Measurements from ENCODE around the gene VSIR.

Gene VSIR

DNA sequence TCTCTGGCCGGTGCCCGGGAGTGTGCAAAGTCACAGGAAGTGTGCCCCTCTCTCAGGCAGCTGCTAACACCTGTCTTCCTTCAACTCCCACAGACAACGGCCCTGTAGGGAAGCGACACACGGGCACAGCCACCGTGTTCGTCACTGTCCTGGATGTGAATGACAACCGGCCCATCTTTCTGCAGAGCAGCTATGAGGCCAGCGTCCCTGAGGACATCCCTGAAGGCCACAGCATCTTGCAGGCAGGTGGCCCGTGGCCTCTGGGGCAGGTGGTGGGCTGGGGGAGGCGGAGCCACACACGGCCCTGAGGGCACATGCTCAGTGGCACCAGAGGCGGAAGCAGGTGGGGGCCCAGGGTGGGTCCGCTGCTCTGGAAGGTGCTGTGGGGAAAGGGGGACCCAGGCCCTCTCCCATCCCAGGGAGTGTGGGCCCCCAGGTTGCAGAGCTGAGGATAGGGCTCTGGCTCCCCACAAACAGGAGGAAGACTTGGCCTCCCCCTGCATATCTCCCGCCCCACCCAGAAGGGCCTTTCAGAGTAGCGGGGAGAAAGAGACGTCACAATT, 60.7 kb downstream of the VSIR start:
- DNase-seq (ENCODE audit: low spot score) = no peak

GRCh38 chr10:71712170-71712569, 61.1 kb downstream of the VSIR start:
- DNase-seq (ENCODE audit: low spot score) = no peak

DNA sequence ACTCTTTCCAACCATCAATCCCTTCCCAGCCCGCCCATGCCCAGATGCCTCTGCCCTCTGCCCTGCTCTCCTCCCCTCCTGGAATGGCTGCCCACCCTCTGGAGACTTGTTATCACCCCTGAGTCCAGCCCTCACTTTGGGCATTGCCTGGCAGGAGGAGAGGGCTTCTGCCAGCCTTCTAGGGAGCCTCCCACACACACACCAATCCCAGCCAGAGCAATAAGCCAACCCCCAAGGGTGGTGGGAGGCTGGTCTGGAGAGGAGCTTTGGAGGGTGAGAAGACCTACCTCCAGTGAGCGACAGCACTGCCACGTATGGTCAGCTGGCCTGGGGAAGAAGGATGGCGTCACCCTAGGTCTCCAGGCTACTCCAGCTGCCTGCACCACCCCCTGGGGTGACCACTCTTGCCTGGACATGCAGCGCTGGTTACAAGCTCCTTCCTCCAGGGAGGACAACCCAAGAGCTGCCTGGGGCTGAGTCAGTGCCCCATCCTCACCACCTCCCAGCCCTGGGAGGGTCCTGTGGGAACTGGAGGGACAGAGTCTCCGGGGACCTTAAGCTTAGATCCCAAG, 62.2 kb downstream of the VSIR start:
- DNase-seq (ENCODE audit: low spot score) = no peak

- no peak for DNase-seq (ENCODE audit: low spot score)
These were observed 62.8 kb downstream of the VSIR start for GRCh38 chr10:71710519-71710918.

DNA sequence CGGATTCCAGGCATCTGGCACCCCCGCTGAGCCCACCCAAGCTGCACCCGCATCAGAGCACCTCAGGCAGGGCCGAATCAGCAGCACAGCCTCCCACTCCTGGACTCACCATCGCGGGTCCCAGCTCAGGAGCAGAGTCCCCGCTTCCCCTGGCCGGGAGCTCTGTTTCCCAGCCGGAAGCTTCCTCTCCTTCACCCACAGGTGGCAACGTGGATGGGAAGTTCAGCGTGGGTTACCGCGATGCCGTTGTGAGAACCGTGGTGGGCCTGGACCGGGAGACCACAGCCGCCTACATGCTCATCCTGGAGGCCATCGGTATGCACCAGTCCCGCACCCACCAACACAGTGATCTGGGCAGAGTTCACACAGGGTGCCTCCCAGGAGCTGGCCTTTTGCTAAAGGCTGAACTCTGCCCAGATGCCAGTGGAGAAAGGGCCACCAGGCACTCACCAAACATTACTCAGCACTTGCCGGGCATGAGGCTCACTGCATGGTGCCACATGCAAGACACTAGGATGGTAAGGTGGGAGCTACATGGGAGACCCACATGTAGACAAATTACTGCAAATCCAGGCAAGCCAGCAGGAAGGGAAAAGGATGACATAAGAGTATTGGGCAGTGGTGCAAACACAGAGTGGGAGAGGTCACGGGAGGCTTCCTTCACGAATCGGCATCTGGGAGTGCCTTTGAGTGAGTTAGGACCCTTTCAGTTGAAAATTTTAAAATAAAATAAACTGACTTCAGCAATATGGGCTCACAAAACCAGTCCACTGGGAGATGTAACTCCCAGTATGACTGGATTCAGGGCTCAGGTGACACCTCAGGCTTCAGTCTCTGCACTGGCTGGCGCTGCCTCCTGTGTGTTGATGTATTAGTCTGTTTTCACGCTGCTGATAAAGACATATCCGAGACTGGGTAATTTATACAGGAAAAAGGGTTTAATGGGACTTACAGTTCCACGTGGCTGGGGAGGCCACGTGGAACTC, 64.1 kb downstream of the VSIR start:
- no peak for DNase-seq (ENCODE audit: low spot score)

- peak; percentile 94 for DNase-seq (ENCODE audit: low spot score)
These were observed 65.0 kb downstream of the VSIR start for GRCh38 chr10:71708301-71708703.

GRCh38 chr10:71707240-71707789, 66.0 kb downstream of the VSIR start:
- DNase-seq (ENCODE audit: low spot score) = no peak

DNA sequence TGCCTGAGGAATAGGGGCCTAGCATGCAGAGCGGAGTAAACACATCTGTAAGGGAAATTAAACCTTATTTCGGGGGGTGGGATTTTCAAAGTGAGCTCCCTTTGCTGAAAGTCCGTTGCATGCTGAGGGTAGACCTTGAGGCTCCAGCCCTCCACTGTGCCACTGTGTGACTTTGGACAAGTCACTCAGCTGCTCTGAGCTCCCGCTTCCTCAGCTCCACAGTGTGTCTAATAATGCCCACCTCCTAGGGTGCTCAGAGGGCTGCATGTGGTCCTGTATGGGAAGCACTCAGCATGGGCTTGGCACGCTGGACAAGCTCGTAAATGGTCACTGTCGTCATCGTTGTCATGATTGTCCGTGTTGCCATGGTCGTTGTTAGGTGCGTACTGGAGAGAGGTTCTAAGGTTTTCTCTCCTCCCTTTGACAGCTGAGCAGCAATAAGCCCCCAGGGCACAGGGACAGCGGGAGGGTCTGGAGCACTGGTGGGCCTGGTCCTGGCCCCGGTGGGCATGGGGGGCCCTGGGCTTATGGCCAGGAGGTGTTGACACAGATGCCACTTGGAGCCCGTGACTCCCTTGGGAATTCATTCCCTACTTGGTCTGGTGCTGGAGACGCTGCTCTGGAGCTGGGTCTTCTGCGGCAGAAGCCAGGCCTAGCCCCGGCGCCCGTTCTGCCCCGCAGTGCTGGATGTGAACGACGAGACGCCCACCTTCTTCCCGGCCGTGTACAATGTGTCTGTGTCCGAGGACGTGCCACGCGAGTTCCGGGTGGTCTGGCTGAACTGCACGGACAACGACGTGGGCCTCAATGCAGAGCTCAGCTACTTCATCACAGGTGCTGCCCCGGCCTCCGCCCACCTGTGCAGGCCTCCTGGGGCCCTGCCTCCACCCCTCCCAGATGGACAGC, 66.9 kb downstream of the VSIR start:
- DNase-seq (ENCODE audit: low spot score) = no peak

DNA sequence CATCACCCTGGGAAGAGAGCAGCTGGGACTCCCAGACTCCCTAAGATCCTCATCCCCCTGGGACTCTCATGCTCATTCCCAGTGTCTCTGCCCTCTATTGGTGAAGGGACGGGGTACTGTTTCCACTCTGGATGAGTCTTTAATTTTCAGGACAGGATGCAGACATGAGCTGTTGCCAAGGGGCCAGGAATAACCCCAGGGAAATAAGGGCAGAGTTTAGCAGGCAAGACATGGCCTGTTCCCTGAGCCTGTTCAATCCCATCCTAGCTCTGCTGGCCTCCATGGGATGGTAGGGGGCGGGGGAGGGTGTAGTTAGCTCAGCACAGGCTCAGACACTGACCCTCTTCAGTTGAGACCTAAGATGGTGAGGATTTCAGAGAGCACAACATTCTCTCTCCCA, 67.7 kb downstream of the VSIR start:
- DNase-seq (ENCODE audit: low spot score) = no peak

- no peak for DNase-seq (ENCODE audit: low spot score)
These were observed 68.5 kb downstream of the VSIR start for GRCh38 chr10:71704816-71705215.

DNA sequence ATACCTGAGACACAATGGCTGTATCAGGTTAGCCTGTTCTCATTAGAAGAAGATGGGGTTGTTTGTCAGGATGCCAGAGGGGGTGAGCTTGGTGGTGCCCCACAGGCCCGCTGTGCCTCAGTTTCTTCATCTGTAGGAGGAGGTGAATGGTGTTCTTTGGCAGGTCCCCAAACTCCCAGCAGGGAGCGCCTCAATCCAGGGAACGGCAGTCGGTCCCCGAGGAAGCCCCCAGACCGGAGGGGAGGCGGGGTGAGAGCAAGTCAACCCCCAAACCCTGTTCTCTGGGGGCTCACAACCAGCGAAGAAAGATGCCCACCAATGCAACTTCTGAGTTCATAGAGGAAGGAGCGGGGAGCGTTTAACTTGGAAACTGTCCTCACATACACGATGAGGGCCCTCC, 69.7 kb downstream of the VSIR start:
- no peak for DNase-seq (ENCODE audit: low spot score)

GRCh38 chr10:71701496-71702132, 71.7 kb downstream of the VSIR start:
- DNase-seq (ENCODE audit: low spot score) = no peak

- DNase-seq (ENCODE audit: low spot score) = no peak
These were observed 72.5 kb downstream of the VSIR start for GRCh38 chr10:71700731-71701368.

GRCh38 chr10:71698737-71699136, 74.6 kb downstream of the VSIR start:
- no peak for DNase-seq (ENCODE audit: low spot score)

DNA sequence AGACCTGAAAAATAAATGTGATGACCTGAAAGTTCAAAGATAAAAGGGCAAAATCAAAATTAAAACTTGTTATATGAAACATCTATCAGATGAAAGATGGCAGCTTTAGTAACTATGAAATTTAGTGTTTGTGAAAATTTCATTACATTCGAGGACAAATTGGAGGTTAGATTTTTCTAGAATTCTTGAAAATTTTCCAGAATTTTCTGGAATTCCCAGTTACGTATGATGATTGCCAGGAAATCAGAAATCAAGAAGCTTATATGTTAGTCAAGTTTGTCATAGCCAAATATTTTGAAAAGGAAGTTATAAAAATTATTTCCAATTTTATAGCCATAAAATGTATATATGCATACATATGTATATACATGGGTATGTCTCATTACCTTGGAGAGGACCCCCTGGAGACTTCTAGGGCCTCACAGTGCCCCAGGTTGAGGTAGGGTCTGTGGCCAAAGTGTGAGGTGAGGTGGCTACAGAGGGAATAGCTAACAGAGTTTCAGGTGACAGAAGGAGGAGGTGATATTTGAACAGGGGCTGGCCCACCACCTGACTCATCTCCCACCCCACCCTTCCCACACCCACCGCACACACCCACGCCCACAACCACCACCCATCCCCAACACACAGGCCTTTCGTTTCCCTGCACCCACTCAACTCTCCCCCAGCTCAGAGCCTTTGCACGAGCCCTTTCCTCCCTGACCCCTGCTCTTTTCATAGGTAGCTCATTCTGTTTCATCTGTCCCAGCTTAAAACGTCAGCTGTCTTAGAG, 75.2 kb downstream of the VSIR start:
- no peak for DNase-seq (ENCODE audit: low spot score)
